ENCODE measurements around the gene TSSC4.

TSSC4 gene

DNA sequence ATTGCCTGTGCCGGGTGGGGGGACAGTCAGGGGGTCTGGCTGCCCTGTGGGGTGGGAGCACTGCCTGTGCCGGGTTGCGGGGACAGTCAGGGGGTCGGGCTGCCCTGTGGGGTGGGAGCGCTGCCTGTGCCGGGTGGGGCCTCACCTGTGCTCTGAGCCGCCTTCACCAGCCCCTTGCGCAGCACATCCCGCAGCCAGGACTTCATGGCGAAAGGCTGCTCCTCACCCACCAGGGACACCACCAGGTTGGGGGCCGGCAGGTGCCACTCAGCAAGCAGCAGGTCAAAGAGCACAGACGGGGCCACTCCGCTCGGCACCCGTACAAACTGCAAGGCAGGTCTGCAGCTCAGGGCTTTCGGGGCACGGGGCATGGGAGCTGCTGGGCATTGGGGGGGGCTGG lies 21.4 kb downstream of the TSSC4 start:
- Histone ChIP-seq H3K9me3 (ENCODE audit: control insufficient read depth in 2 of 2, low read length in 2 of 2) (no peaks in the 10 kb centered on the region), H3K27ac (ENCODE audit: low read length) (no peak overlapping the region), H3K27me3 (ENCODE audit: control insufficient read depth in 1 of 2, insufficient read depth in 2 of 2, low read length in 2 of 2) (peaks cover 0 to 2% of the 10 kb centered on the region in 2 donors), H3K9ac (ENCODE audit: low read length in 2 of 2) (no peak overlapping the region), H3K4me1 (ENCODE audit: control insufficient read depth, insufficient read depth, low read length) (peaks cover 14% of the 10 kb centered on the region), H3K36me3 (ENCODE audit: control insufficient read depth in 2 of 2, insufficient read depth in 2 of 2, low read length in 2 of 2) (no peaks in the 10 kb centered on the region), H3K4me3 (ENCODE audit: low read length in 2 of 2) (no peak overlapping the region)

DNA sequence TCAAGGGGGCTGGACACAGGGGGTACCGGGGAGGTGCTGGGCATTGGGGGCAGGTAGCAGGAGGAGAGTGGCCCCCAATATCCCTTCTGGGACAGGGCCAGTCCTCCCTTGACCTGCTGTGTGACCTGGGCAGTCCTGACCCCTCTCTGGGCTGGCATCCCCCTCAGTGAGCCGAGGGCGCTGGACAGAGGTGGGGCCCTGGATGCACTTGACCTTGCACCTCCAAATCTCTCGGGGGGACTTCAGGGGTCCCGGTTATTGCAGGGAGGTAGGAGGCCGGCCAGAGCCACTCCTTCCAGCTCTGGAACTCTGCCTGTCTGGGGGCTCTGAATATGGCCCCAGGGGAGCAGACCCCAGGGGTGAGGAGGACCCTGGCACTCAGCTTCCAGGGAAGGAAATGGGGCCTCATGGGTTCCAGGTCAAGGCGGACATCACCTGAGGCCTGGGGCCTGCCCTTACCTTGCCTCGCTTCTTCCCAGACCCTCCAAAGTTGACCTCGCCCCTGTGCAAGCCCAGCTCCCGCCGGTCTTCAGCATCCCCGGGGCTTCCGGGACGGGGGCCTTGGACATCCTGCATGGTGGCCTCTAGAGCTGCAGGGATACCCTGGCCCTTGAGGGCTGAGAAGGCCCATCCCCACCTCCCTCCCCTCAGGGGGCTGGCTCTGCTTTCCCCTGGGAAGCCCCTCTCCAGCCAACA lies 22.1 kb downstream of the TSSC4 start:
- Histone ChIP-seq H3K4me1 (ENCODE audit: control insufficient read depth, insufficient read depth, low read length) (peaks cover 14% of the 10 kb centered on the region), H3K36me3 (ENCODE audit: control insufficient read depth in 2 of 2, insufficient read depth in 2 of 2, low read length in 2 of 2) (no peaks in the 10 kb centered on the region)

DNA sequence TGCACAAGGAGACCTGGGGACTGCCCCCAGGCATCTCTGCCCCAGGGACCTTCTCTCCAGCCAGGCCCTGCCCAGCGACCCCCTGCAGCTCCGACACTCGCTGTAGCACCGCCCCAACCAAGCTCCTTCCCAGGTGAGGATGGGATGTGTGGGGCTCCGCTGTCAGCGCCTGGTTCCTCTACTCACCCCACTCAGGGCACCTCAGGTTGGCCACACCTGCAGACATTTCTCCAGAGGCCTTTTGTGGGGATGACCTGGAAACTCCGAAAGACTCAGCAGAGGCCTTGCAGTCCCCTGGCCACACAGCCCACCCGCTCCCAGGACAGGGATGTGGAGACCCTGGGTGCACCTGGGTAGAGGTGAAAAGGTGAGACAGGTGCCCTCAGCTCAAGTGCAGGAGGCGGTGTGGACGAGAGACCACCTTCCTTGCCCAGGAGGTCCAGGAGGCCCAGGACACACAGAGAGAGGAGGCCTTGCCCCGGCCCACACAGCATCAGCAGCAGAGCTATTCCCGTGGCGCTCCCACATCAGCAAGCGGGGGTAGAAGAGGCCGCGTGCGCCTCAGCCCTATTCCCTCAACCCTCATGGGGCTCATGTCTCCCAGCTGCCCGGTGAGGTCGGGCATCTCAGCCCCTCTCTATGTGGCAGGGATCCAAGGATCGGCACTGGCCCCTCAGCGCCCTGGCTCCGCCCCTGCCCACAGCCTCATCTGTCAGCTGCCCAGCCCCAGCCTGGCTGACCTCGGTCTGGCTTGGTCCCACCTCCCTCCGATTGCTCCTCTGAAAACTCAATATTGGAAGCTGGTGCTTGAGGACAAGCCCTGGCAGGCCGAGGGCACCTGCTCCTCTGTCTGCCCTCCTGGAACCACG lies 22.8 kb downstream of the TSSC4 start:
- Histone ChIP-seq H3K9me3 (ENCODE audit: control insufficient read depth in 2 of 2, low read length in 2 of 2) (no peaks in the 10 kb centered on the region), H3K27me3 (ENCODE audit: control insufficient read depth in 1 of 2, insufficient read depth in 2 of 2, low read length in 2 of 2) (peaks cover 0 to 2% of the 10 kb centered on the region in 2 donors), H3K9ac (ENCODE audit: low read length in 2 of 2) (no peak overlapping the region), H3K27ac (ENCODE audit: low read length) (no peak overlapping the region), H3K4me3 (ENCODE audit: low read length in 2 of 2) (no peak overlapping the region), H3K36me3 (ENCODE audit: control insufficient read depth in 2 of 2, insufficient read depth in 2 of 2, low read length in 2 of 2) (no peaks in the 10 kb centered on the region), H3K4me1 (ENCODE audit: control insufficient read depth, insufficient read depth, low read length) (peaks cover 14% of the 10 kb centered on the region)

More for the DNA sequence above, 22.1 kb downstream of the TSSC4 start:
- Histone ChIP-seq H3K9me3 (ENCODE audit: control insufficient read depth in 2 of 2, low read length in 2 of 2) (no peaks in the 10 kb centered on the region), H3K4me3 (ENCODE audit: low read length in 2 of 2) (no peak overlapping the region), H3K27me3 (ENCODE audit: control insufficient read depth in 1 of 2, insufficient read depth in 2 of 2, low read length in 2 of 2) (peaks cover 0 to 2% of the 10 kb centered on the region in 2 donors), H3K27ac (ENCODE audit: low read length) (no peak overlapping the region), H3K9ac (ENCODE audit: low read length in 2 of 2) (no peak overlapping the region)

DNA sequence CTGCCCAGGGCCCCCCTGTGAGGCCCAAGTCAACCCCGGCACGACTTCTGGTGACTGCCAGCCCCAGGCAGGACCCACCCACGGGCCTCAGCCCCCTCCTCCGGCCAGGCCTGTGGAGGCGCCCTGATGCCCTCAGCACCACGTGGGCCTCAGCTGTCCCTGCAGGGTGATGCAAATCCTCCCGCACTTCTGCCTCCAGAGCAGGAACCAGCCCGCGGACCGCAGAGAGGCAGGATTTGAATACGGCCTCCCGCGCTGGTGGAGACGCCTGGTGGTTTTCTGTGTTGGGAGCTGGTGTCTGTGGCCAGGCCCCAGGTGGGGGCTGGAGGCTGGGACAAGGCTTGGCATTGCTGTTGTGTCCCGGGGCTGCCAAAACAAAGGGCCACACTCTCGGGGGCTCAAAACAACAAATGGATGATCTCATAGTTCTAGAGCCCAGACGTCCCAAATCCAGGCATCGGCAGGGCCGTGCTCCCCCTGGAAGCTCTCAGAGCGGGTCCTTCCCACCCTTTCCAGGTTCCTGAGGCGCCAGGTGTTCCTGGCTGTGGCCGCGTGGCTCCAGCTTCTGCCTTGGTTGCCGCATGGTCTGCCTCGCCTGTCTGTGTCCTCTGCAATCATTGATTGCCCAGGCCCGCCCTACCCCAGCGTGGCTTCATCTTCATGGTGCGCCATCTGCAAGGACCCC lies 24.4 kb downstream of the TSSC4 start:
- no peak overlapping the region for H3K27ac ChIP-seq (ENCODE audit: low read length)
- H3K9ac ChIP-seq (ENCODE audit: low read length in 2 of 2) = no peak overlapping the region
- no peak overlapping the region for H3K4me3 ChIP-seq (ENCODE audit: low read length in 2 of 2)
- H3K27me3 ChIP-seq (ENCODE audit: control insufficient read depth in 1 of 2, insufficient read depth in 2 of 2, low read length in 2 of 2) = peaks cover 0 to 2% of the 10 kb centered on the region in 2 donors
- no peaks in the 10 kb centered on the region for H3K36me3 ChIP-seq (ENCODE audit: control insufficient read depth in 2 of 2, insufficient read depth in 2 of 2, low read length in 2 of 2)
- H3K4me1 ChIP-seq (ENCODE audit: control insufficient read depth, insufficient read depth, low read length) = peaks cover 10% of the 10 kb centered on the region
- H3K9me3 ChIP-seq (ENCODE audit: control insufficient read depth in 2 of 2, low read length in 2 of 2) = no peaks in the 10 kb centered on the region

DNA sequence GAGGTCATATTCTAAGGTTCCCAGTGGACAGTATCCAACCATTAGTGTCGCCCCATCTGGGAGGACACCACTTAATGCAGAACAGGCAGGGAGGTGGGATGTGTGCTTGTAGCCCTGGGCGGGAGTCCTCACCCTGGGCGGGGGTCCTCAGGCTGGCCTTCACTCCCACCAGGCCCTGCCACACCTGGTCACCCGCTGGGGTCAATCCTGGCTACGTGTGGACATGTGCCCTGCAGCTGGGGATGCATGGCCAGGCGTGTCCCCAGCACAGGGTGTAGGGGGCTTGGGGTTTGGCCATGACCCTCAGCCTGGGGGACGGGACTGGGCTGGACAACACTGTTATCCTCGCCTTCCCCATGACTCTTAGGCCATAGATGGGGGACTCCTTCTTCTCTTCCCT lies 25.0 kb downstream of the TSSC4 start:
- no peak overlapping the region for H3K4me3 ChIP-seq (ENCODE audit: low read length in 2 of 2)
- H3K27me3 ChIP-seq (ENCODE audit: control insufficient read depth in 1 of 2, insufficient read depth in 2 of 2, low read length in 2 of 2) = peaks cover 0 to 2% of the 10 kb centered on the region in 2 donors
- no peak overlapping the region for H3K9ac ChIP-seq (ENCODE audit: low read length in 2 of 2)
- no peak overlapping the region for H3K27ac ChIP-seq (ENCODE audit: low read length)
- peaks cover 5% of the 10 kb centered on the region for H3K4me1 ChIP-seq (ENCODE audit: control insufficient read depth, insufficient read depth, low read length)
- no peaks in the 10 kb centered on the region for H3K36me3 ChIP-seq (ENCODE audit: control insufficient read depth in 2 of 2, insufficient read depth in 2 of 2, low read length in 2 of 2)
- no peaks in the 10 kb centered on the region for H3K9me3 ChIP-seq (ENCODE audit: control insufficient read depth in 2 of 2, low read length in 2 of 2)

DNA sequence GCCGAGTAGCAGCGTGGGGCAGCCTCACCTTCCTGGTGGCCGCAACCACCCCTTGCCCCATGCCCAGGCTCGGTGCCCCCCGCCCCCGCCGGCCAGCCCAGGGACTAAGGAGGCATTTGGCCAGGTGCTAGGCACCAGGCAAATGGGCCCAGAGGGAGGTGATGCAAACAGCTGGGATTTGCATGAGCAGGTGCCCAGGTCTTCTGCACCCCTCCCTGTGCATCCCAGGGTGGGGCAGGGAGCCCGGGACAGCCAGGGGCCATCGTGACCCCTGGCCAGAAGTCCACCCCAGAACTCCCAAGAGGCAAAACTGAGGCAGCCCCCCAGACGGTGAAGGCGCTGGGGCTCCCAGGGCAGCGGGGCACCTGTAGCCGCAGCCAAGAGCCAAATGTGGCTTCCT lies 25.7 kb downstream of the TSSC4 start:
- H3K36me3 ChIP-seq (ENCODE audit: control insufficient read depth in 2 of 2, insufficient read depth in 2 of 2, low read length in 2 of 2) = no peaks in the 10 kb centered on the region
- no peaks in the 10 kb centered on the region for H3K4me1 ChIP-seq (ENCODE audit: control insufficient read depth, insufficient read depth, low read length)
- no peak overlapping the region for H3K4me3 ChIP-seq (ENCODE audit: low read length in 2 of 2)
- H3K27ac ChIP-seq (ENCODE audit: low read length) = no peak overlapping the region
- H3K27me3 ChIP-seq (ENCODE audit: control insufficient read depth in 1 of 2, insufficient read depth in 2 of 2, low read length in 2 of 2) = peaks cover 0 to under 1% of the 10 kb centered on the region in 2 donors
- no peaks in the 10 kb centered on the region for H3K9me3 ChIP-seq (ENCODE audit: control insufficient read depth in 2 of 2, low read length in 2 of 2)
- no peak overlapping the region for H3K9ac ChIP-seq (ENCODE audit: low read length in 2 of 2)

DNA sequence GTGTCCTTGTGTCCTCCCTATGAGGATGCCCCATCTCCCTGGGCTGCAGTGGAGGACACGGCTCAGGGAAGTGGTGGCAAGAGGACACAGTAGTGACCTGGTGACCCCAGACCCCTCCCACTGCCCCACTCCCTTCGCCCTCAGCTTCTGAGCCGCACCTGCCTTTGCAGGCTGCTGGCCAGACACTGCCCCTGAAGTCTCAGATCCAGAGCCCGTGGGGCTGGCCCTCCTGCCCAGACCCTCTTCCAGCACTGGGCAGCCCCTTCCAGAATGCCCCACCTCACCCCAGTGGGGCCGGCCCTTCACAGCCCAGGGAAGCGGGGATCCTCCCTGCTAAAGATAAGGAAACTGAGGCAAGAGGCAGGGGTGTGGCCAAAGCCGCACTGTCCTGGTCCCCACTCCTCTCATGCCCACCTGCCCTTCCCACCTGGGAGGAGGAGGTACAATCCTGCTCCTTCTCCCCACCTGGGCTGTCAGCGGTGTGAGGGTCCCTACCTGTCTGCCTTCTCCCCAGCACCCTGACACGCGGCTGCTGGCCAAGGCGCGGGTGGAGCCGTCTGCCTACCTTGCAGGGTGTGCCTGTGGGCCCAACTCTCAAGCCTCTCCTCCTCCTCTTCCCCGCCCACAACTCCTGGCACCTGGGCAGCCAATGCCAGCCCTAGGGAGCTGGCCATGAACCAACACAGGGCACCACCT lies 26.4 kb downstream of the TSSC4 start:
- H3K27me3 ChIP-seq (ENCODE audit: control insufficient read depth in 1 of 2, insufficient read depth in 2 of 2, low read length in 2 of 2) = no peaks in the 10 kb centered on the region
- no peak overlapping the region for H3K27ac ChIP-seq (ENCODE audit: low read length)
- H3K9me3 ChIP-seq (ENCODE audit: control insufficient read depth in 2 of 2, low read length in 2 of 2) = no peaks in the 10 kb centered on the region
- H3K9ac ChIP-seq (ENCODE audit: low read length in 2 of 2) = no peak overlapping the region
- no peaks in the 10 kb centered on the region for H3K4me1 ChIP-seq (ENCODE audit: control insufficient read depth, insufficient read depth, low read length)
- no peaks in the 10 kb centered on the region for H3K36me3 ChIP-seq (ENCODE audit: control insufficient read depth in 2 of 2, insufficient read depth in 2 of 2, low read length in 2 of 2)
- no peak overlapping the region for H3K4me3 ChIP-seq (ENCODE audit: low read length in 2 of 2)

DNA sequence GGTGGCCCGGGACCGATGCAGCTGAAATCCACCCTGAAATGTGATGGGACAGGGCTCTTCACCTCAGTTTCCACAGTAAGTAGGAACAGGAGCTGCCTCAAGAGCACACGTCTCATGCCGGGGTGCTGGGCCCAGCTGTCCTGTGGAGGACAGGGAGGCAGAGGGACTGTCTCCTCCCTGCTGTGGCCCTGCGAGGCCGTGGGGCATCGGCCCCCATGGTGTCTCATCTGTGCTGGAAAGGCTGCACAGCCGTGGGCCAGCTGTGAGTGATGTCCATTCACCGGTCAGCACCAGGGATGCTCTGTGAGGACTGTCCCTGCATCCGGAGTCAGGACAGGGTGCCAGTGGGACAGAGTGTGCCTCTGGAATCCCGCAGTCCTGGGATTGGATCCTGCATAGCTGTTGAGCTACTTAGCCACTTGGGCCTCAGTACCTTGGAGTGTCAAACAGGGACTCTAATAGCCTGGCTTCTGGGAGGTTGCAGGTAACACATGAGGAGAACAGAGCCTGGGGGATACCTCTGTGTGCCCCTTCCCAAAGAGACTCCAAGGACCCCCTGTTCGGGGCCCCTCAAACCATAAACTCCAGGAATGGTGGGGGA lies 27.3 kb downstream of the TSSC4 start:
- Histone ChIP-seq H3K4me1 (ENCODE audit: control insufficient read depth, insufficient read depth, low read length) (no peaks in the 10 kb centered on the region), H3K9ac (ENCODE audit: low read length in 2 of 2) (no peak overlapping the region), H3K36me3 (ENCODE audit: control insufficient read depth in 2 of 2, insufficient read depth in 2 of 2, low read length in 2 of 2) (no peaks in the 10 kb centered on the region), H3K27me3 (ENCODE audit: control insufficient read depth in 1 of 2, insufficient read depth in 2 of 2, low read length in 2 of 2) (no peaks in the 10 kb centered on the region), H3K9me3 (ENCODE audit: control insufficient read depth in 2 of 2, low read length in 2 of 2) (no peaks in the 10 kb centered on the region), H3K4me3 (ENCODE audit: low read length in 2 of 2) (no peak overlapping the region), H3K27ac (ENCODE audit: low read length) (no peak overlapping the region)

DNA sequence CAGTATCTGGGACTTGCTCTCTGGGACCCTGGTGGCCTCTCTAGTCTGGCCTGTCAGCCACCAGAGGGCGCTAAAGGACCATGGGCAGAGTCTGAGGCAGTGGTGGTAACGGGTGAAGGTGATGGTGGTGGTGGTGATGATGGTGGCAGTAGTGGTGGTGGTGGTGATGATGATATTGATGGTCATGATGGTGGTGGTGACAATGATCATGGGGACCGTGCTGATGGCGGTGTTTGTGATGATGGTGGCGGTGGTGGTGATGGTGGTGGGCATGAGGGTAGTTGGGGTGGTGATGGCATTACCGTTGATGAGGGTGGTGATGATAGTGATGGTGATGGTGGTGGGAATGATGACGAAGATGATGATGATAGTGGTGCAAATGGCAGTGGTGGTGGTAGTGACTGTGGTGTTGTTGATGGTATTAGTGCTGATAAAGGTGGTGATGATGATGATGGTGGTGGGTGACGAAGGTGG lies 27.8 kb downstream of the TSSC4 start:
- no peak overlapping the region for H3K4me3 ChIP-seq (ENCODE audit: low read length in 2 of 2)
- no peaks in the 10 kb centered on the region for H3K9me3 ChIP-seq (ENCODE audit: control insufficient read depth in 2 of 2, low read length in 2 of 2)
- H3K4me1 ChIP-seq (ENCODE audit: control insufficient read depth, insufficient read depth, low read length) = no peaks in the 10 kb centered on the region
- no peaks in the 10 kb centered on the region for H3K36me3 ChIP-seq (ENCODE audit: control insufficient read depth in 2 of 2, insufficient read depth in 2 of 2, low read length in 2 of 2)
- no peak overlapping the region for H3K9ac ChIP-seq (ENCODE audit: low read length in 2 of 2)
- no peak overlapping the region for H3K27ac ChIP-seq (ENCODE audit: low read length)
- no peaks in the 10 kb centered on the region for H3K27me3 ChIP-seq (ENCODE audit: control insufficient read depth in 1 of 2, insufficient read depth in 2 of 2, low read length in 2 of 2)

DNA sequence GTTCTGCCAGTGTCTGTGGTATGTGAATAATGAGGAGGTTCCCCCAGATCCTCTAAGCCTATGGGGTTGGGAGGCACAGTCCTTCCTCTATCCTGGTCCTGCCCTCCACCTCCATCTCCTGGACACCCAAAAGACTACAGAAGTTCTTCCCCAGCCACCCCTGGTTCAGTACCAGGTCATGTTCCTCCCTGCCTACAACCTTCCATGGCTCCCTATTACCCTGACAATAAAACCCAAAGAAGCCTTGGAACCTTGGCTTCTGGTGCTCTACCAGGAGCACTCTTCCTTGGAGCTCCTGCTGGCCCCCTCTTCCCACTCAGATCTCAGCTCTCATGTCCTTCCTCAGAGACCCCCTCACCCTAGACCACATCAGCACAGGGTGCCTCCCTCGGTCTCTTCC lies 30.8 kb downstream of the TSSC4 start:
- H3K27ac ChIP-seq (ENCODE audit: low read length) = no peak overlapping the region

More for the DNA sequence above, 30.8 kb downstream of the TSSC4 start:
- peaks cover 4 to 5% of the 10 kb centered on the region in 2 donors for H3K27me3 ChIP-seq (ENCODE audit: control insufficient read depth in 1 of 2, insufficient read depth in 2 of 2, low read length in 2 of 2)
- no peaks in the 10 kb centered on the region for H3K9me3 ChIP-seq (ENCODE audit: control insufficient read depth in 2 of 2, low read length in 2 of 2)
- no peak overlapping the region for H3K9ac ChIP-seq (ENCODE audit: low read length in 2 of 2)
- no peaks in the 10 kb centered on the region for H3K36me3 ChIP-seq (ENCODE audit: control insufficient read depth in 2 of 2, insufficient read depth in 2 of 2, low read length in 2 of 2)
- H3K4me3 ChIP-seq (ENCODE audit: low read length in 2 of 2) = no peak overlapping the region
- H3K4me1 ChIP-seq (ENCODE audit: control insufficient read depth, insufficient read depth, low read length) = no peaks in the 10 kb centered on the region
